Measurements from ENCODE around the gene PWWP2B.
"Not testable (repeated sequence)": the region's sequence is repeated elsewhere in the genome, so short reads cannot be mapped to it uniquely, and the experiment has no call there.

The PWWP2B gene

DNA sequence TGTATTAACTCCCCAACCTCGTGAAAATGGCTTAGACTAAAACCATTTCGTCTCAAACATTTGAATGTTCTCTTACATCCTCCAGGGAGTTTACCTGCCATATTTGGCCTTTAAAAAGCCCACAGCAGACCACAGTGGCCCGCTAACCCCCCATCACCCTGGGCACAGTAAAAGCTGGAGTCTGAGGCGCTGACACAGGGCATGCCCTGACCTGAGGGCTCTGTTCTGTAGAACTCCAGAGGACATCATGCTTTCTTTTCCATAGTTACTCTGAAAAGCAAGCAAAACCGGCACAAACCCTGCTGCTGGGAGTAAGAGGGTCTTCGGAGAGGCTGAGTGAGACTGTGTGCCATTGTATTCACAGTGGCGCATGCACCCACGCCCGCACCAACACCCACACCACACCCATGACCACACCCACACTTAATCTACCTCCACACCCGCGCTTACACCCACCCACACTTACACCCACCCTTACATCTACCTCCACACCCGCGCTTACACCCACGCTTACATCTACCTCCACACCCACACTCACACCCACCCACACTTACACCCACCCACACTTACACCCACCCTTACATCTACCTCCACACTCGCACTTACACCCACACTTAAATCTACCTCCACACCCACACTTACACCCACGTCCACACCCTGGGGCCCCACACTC lies 32.9 kb upstream of the PWWP2B start:
- no peak for DNase-seq (ENCODE audit: low read depth)

DNA sequence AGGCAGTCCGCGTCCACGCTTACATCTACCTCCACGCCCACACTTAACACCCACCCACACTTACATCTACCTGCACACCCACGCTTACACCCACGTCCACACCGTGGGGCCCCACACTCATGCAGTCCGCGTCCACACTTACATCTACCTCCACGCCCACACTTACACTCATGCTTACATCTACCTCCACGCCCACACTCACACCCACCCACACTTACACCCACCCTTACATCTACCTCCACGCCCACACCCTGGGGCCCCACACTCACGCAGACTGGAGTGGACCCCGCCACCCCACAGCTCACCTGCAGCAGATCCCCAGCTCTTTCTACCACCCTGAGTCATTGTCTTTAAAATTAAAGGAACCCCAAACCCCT lies 32.4 kb upstream of the PWWP2B start:
- peak; percentile 59 for DNase-seq (ENCODE audit: low read depth)

DNA sequence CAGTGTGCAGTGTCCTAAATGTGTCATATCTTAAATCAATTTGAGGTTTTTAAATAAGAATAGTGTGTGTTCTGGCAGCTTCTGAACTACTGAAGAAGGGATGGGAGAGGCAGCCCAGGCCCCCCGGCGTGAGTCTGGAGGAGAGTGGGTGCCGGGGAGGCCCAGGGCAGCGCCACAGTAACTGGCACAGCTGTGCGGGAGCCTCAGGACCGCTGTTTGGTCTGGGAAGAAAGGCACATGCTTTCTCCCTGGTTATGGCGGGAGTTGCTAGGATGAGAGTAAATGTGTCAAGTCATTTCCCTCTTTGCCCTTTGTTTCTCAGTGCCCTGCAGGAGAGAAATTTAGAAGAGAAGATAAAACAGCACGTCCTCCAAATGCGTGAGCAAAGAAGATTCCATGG lies 31.9 kb upstream of the PWWP2B start:
- DNase-seq (ENCODE audit: low read depth): no peak

DNA sequence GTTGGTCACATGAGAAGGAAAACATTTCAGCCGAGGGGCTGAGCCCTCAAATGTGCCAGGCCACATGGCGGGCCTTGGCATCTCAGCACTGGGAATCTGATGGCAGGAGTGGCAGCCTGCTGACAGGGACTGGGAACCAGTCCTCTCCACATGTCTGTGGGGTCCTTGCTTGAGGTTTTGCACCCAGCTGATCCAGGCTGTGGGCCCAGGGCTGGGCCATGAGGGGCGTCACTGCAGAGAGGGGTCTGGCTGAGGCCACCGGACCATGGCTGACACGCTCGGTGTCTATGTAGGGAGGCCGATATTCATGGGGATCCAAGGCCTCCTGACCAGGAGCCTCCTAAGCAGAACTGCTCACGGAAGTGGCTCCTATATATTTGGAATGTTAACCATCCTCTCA lies 31.0 kb upstream of the PWWP2B start:
- DNase-seq (ENCODE audit: low read depth): no peak

DNA sequence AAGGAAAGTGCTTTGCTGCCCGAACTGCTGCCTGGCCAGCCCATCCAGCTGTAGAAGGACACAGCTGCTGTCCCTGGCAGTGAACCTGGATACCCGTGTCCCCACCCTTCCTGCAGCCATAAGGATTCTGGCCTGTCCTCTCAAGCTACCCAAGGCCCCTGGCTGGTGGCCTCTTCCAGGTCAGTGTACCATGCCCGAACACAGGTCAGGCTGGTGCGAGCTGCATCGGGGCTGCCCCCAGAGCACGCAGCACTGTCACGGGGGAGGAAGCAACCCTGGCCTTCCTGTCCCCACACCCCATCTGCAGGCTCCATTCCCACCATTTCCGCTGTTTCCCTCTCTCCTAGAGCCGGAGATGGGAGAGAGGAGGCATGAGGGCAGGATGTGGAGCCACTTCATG lies 30.5 kb upstream of the PWWP2B start:
- no peak for DNase-seq (ENCODE audit: low read depth)

DNA sequence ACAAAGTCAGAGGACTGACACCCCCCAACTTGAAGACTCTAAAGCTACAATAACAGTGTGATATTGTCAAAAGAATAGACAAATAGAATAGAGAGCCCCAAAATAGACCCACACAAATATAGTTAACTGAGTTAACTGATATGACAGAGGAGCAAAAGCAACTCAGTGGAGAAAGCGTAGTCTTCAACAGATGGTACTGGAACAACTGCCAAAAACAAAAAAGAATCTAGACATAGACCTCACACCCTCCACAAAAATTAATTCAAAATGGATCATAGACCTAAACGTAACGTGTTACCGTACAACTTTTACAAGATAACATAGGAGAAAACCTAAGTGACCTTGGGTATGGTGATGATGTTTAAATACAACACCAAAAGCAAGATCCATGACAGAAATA lies 28.6 kb upstream of the PWWP2B start:
- DNase-seq (ENCODE audit: low read depth): no peak

DNA sequence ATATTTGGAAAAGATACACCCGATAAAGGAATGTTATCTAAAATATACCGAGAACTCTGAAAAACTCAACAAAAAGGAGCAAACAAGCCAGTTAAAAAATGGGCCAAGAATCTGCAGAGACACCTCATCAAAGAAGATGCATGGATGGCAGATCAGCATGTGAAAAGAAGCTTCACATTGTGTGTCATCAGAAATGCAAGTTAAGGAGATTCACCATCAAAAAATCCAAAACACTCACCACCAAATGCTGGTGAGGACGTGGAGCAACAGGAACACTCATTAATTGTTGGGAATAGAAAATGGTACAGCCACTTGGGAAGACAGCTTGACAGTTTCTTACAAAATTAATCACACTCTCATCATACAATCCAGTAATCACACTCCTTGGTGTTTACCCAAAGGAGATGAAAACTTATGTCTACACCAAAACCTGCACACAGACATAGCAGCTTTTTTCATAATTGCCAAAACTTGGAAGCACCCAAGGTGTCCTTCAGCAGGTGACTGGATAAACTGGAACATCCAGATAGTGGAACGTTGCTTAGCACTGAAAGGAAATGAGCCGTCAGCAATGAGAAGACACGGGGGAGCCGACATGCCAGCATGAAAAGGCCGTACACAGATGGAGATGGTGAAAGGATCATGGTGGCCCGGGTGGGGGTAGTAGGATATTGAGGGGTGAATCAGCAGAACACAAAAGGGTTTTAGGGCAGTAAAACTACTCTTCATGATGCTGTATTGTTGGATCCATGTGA lies 27.9 kb upstream of the PWWP2B start:
- no peak for DNase-seq (ENCODE audit: low read depth)

DNA sequence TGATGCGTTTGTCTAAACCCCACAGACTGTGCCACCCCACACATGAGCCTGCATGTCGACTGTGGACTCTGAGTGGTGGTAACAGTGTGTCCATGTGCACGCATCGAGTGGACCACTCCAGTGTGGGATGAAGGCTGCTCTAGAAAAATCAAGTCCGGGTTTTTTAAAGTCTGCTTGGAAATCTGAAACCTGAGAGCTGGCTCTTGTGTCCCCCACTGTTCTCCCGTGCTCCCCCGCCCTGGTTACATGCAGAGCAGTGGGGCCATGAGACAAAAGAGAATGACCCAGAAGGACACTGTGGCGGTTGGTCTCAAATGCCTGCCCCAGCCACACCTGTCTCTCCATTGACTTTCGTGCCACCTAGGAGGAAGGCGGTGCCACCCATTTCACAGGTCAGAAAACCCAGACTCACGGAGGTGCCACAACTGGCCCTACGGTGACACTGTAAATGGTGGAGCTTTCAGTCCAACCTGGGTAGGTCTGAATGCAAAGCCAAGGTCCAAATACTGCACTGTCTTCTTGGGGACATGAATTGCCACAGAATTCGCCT lies 27.3 kb upstream of the PWWP2B start:
- DNase-seq (ENCODE audit: low read depth): no peak

DNA sequence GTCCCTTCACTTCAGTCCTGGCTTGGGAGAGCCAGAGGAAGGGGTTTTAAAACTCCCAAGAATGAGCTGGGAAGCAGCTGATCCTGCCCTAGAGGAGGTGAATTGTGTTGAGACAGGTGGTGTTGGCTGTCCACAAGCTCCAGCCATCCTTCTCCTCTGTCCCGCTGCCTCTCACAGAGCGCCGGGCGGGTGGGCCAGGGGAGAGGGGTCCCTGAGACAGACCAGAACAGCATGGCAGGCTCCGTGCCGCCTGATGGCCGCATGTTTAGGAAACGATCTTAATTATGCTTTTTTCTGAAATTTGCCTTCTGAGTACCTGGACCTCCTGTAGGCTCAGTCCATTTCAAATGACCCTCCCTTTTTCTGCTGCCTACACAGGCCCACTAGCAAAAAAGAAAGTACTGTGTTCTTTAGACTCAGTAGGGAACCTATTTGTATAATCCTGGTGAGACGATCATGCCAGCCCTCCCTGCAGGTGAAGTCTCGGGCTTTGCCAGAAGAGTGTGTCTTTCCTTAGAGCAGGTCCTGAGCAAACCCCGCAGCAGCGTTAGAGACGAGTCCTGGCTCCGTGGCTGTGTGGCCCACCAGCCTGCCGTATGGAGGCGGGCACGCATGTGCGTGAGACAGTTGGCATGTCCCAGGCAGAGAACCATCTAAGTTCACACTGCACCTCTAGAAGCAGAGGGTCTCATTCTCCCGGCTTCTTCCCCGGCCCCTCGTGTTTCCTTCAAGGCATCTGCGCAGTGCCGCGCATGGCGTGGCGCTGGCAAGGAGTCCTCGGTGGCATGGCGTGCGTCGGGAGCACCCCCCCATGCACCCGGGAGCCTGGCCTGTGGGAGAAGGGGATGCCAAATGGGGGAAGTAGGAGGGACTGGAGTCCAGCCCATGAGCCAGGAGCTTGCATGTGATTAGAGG lies 26.3 kb upstream of the PWWP2B start:
- DNase-seq (ENCODE audit: low read depth): no peak

DNA sequence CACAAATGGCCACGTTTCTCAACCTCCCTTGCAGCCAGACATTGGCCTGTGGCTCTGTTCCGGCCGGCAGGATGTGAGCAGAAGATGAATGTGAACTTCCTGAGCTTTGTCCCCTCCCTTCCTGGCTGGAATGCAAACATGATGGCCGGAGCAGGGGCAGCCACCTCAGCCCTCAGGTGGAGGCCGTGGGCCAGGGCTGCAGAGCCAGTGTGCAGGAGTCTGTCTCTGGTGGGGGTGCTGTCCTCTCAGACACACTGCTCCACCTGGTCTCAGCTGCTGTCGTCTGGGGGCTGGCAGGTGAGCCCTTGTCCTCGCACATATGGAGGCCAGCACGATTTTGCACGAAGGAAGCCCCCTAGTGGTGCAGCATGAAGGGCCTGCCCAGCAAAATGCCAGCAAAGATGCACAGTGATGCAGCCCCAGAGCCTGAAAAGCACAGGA lies 25.3 kb upstream of the PWWP2B start:
- DNase-seq (ENCODE audit: low read depth): no peak

DNA sequence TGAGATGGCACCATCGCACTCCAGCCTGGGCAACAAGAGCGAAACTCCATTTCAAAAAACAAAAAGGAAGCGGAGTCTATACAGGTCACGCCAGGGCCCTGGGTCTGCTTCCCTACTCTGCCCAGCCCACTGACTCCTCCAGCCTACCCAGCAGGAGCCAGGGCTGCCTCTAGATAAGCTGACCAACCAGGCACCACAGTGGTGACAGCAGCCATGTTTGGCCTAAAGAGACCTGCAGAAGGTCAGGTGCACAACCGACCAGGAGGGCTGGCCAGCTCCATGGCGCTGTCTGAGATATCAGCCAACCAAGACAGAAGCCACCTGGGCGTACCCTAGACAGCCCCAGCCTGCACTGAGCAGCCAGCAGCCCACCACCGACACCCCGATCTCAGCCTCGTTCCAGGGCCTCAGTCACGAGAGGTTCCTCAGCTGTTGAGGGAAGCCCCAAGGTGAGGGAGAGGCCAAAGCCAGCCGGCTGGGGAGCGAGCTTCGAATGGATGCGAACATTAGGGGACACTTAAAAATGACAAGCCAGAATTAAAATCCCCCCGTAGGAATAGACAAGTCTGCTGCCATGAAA lies 24.4 kb upstream of the PWWP2B start:
- no peak for DNase-seq (ENCODE audit: low read depth)

DNA sequence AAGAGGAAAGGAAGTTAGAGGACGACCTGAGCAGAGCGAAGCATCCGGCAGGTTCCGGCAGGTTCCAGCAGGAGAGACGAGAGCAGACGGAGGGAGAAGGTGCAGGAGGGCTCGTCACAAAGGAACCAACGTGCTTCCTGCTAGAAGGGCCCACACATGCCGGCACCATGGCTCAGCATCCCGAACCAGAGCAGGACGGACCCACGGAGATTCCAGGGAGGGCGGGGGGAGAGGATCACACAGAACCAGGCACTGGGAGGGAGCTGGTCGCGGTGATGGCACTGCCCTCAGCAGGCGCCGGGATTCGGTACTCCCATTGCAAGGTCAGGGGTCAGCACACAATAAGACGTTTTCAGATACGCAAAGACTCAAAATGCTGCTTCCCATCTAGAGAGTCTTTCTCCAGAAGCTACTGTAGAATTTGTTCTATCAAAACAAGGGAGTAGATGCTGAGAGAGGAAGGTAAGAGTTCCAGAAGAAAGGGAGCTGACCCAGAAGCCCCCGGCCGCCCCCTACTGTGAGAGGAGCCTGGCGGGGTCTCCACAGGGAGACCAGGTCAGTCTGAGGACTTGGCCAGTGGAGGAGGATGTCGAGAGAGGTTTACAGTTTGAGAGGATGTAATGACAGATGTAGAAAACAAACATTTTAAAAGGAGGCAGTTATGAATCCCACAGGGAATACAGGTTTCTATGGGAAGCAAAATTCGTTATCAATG lies 23.6 kb upstream of the PWWP2B start:
- no peak for DNase-seq (ENCODE audit: low read depth)

DNA sequence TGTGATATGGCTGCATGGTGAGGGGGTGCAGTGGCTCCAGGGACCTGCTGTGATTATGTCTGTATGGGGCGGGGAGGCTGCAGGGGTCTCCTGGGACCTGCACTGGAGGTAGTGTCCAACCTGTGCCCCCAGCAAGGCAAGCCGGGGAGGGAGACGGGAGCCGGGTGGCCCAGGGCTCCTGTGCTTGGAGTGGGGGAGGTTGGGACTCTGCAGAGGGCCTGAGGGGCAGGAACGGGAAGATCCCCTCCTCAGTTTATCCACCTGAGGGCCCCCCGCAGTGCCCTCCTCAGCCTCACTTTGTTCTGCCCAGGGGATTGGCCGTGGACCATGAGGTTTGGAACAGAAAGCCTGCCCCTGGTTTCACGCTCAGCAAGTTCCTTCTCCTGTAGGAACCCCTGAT lies 22.8 kb upstream of the PWWP2B start:
- no peak for DNase-seq (ENCODE audit: low read depth)

DNA sequence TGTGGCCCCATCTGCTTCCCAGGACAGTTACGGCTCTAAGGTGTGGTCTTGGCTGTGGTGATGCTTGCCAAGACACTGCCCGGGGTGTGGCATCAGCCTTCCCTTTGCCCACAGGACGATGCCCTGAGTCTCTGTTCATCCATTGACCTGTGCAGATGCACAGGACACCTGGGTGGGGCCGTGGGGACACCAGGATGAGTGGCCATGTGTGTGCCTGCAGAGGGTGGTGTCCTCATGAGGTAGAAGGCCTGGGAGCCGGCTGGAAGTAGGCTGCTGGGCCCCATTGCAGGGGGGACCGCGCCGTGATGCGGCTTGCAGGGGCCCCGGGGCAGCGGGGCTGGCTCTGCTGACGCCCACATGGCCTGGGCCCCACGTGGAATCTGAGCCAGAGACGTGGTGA lies 22.4 kb upstream of the PWWP2B start:
- no peak for DNase-seq (ENCODE audit: low read depth)

DNA sequence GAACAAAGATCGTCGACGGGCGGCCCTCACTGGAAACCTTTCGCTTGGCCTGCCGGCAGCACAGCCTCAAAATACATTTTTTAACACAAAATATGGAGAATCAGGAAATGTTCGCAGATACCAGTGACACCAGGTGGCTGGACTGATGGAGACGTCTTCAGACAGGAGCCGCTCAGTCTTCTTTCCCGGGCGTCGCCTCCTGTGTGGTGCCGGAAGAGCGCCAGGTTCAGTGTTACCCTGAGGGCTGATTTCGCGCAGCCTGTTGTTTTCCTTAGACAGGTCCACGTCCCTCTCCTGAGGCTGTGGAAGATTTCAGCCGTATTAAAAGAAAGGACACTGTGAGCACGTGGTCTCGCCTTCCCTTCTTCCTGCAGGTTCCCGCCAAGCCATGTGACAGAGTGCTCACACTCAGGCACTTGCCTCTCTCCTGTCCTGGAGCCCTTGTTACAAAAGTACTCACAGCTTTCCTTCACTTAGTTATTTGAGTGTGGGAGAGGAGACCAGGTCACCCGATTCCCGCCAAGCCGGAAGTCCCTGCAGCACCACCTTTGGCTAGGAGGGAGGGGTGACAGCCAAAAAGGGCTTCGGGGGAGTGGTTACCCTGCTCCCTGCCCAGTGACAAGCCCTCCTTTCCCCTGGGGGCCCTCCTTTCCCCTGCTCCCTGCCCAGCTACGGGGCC lies 21.7 kb upstream of the PWWP2B start:
- no peak for DNase-seq (ENCODE audit: low read depth)

DNA sequence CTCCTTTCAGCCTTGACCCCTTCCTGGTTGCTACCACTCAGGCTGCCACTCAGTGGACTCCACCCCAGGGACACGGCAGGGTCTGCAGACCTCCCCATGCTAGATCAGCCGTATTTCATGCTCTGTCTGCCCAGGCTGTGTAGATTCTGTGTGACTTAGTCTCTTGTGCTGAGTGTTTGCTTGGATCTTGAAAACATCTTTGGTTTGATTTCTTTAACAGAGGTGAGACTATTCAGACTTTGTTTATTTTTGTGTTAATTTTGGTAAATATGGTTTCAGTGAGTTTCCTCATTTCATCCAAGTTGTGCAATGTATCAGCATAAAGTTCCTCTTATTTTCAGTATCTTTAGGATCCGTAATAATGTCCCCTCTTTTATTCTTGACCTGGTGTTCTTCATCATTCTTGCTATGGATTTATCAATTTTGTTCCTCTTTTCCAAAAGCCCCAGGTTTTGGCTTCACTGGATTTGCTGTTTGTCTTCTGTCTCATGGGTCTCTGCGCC lies 21.2 kb upstream of the PWWP2B start:
- DNase-seq (ENCODE audit: low read depth): no peak

DNA sequence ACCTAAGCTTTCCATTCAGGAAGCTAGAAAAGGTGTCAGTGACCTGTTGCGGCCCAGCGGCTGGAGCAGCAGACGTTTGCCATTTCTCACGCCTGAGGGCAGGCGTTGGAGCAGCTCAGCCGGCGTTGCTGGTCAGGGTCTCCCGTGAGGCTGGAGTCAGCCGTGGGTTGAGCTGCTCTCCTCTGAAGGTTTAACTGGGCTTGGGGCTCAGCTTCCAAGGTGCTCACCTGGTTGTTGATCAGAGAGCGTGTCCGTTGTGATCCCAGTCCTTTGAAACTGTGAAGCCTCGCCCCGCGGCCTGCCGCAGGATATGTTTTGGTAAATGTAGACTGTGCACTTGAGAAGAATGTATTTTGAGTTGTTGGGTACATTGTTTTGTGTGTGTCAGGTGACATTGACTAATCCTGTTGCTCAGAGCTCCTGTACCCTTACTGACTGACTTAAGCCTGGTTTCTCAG lies 20.6 kb upstream of the PWWP2B start:
- no peak for DNase-seq (ENCODE audit: low read depth)

DNA sequence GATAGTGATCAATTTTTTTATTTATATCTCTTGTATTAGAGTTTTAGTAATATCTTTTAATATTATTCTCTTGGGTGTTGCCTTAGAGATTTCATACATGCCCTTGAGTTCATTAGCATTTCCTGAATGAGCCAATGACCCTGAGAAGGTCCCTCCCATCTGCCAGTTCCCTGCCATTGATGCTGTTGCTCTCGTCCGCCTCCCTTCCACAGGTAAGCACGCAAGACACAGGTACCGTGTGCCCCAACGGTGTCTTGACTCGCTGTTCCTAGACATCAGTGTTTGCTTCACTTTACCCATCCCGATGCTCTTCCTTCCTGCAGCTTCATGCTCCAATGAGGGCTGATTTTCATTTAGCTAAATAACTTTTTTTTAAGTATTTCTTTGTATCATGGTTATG lies 19.7 kb upstream of the PWWP2B start:
- no peak for DNase-seq (ENCODE audit: low read depth)

DNA sequence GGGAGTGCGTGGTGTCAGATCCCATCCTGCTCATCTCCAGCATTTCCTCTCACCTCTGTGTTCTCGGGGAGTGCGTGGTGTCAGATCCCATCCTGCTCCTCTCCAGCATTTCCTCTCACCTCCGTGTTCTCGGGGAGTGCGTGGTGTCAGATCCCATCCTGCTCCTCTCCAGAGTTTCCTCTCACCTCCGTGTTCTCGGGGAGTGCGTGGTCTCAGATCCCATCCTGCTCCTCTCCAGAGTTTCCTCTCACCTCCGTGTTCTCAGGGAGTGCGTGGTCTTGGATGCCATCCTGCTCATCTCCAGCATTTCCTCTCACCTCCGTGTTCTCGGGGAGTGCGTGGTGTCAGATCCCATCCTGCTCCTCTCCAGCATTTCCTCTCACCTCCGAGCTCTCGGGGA lies 18.0 kb upstream of the PWWP2B start:
- not testable (repeated sequence) for DNase-seq (ENCODE audit: low read depth)

DNA sequence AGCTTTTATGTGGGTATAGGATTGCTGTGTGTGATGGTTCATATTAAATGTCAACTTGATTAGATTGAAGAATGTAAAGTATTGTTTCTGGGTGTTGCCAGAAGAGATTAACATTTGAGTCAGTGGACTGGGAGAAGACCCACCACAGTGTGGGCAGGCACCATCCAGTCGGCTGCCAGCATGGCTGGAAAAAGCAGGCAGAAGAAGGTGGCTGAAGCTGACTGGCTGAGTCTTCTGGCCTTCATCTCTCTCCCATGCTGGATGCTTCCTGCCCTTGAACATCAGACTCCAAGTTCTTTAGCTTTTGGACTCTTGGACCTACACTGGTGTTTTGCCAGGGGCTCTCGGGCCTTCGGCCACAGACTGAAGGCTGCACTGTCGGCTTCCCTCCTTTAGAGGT lies 16.0 kb upstream of the PWWP2B start:
- not testable (repeated sequence) for DNase-seq (ENCODE audit: low read depth)

DNA sequence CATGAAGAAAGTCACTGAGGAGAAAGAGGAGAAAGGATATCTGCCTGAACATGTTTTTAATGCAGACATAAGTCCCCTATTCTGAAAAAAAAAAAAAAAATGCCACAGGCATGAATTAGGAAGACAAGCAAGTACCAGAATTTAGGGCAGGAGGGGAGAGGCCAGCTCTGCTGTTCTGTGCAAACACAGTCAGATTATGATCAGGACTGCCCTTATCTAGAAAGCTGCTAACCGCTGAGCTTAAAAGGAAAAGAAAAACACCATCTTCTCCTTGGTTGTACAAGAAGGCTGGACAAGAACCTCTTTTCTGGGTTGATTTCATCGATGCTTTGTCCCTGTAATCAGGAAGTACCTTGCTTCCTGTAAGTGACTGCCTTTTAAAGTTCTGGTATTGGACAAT lies 15.3 kb upstream of the PWWP2B start:
- DNase-seq (ENCODE audit: low read depth): no peak
